HG03135 (cell line): Measurements from ENCODE around the gene LRRK2.

ENCODE experiments used
- ATAC-seq: cut with Tn5 transposase; IDR thresholded peaks from one replicate; pipeline ENCODE4 v1.9.1; 2021; ENCODE audit warnings: mild to moderate bottlenecking, moderate library complexity; ENCODE audit not compliant: unreplicated experiment

Gene LRRK2

DNA sequence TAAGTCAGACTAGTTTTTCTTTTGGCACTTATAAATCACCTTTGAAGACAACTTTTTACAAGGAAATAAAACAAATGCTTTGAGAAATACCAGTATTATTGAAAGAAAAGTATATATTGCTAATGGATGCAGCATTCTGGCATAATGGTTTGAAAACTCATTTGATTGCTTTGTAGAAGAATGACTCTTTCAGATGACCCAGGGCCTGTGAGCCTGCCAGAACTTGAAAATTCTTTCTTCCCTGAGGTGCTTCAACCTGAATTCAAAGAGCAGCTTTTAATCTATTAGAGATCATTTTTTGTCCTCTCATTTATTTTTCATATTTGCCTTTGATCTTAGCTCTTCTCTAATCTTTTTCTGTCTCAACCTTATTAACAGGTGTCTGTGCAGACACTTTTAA is 87.4 kb downstream of the LRRK2 start:
- ATAC-seq: no peak

DNA sequence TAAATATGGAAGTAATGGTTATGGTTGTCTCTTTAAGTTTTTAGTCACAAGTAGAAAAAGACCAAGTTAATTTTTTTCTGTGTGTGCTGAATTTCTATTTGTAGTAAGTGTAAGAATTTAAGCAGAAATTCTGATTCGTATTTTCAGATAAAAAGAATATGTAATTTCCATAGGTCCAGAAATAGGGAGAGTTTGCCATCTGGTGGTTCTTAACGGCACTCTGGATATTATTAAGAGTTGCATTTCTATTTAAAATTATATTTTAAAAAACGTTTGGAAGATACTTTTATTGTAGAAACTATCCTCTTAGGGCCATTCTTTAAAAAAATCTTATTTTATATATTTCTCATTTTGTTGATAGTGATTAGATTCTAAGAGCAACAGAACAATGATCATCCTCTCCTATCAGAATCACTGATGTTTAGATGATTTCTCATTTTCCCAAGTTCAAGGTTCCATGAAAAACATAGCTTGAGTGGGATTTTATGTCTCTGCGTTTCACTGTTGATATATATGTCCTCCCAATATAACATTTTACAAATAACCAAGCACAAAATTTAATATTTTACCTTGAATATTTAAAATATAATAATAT is 88.3 kb downstream of the LRRK2 start:
- ATAC-seq: no peak

DNA sequence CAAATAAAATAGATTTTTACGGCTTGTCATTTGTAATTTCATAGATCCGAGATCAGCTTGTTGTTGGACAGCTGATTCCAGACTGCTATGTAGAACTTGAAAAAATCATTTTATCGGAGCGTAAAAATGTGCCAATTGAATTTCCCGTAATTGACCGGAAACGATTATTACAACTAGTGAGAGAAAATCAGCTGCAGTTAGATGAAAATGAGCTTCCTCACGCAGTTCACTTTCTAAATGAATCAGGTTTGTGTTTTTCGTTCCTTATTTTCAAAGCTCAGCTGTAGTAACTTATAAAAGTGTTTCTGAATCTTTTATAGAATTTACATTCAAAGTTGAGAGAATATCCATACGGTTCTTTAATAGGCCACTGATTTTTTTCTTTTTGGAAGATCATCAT is 89.1 kb downstream of the LRRK2 start:
- peak; percentile 61 for ATAC-seq

DNA sequence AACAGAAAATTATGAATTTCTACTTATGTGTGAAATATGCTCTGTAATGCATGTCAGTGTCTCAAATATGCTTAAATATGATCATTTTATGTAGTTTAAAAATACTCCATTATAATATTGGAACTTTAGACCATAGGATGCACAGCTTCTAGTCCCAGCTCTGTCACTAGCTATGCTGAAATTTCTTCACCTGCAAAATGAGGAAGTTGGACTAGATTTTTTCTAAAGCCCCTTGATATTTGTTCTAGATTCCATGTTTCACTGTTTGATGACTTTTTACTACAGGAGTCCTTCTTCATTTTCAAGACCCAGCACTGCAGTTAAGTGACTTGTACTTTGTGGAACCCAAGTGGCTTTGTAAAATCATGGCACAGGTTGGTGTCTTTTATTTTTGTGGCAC is 90.1 kb downstream of the LRRK2 start:
- no peak for ATAC-seq

DNA sequence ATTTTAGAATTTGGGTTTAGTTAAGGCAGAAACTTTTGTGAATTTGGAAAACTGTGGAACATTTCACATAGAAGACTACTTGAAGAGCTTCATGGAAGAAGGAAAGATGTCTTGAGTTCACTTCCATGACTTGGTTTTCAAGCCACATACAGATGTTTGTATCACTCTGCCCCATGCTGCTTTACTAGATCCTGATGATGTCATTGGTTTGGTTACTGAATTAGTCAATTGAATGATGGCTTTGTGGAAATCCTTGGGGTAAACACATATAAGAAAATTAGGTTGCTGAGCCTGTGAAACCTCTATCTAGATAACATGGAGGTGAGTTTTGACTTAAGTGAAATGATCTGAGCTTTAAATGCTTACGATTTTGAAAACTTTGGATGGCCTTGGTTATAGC is 90.6 kb downstream of the LRRK2 start:
- ATAC-seq: no peak

GRCh38 chr12:40324261-40324660 is 99.5 kb downstream of the LRRK2 start:
- no peak for ATAC-seq

DNA sequence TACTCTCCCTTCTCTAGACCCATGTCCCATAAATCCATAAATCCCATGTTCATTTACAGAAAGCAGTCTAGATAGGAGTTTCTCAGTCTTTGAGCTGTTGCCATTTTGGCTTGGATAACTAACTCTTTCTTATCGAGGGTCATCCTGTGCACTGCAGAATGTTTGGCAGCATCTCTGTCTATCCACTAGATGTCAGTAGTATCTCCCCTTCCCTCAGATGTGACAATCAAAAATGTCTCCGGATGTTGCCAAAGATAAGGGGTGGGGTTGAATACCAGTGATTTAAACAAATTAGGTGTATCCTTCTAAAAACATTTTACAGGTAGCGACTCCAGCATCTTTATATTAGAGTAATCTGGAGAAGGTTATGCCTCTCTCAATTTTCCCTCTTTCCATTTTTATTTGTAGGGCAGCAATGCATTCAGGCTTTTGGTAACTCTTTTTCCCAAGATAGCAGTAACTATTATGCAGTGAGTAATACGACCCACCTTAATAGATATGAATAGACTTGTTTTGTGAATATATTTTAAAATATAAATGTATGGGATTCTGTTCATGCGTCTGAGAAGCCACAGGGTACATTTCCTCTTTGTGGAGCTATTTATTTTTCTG is 100.7 kb downstream of the LRRK2 start:
- ATAC-seq: peak; percentile 67

- ATAC-seq: no peak
Measured at GRCh38 chr12:40327535-40327934, 102.7 kb downstream of the LRRK2 start.

- no peak for ATAC-seq
Measured at GRCh38 chr12:40330180-40330579, 105.4 kb downstream of the LRRK2 start.

- no peak for ATAC-seq
Measured at GRCh38 chr12:40331886-40332285, 107.1 kb downstream of the LRRK2 start.

DNA sequence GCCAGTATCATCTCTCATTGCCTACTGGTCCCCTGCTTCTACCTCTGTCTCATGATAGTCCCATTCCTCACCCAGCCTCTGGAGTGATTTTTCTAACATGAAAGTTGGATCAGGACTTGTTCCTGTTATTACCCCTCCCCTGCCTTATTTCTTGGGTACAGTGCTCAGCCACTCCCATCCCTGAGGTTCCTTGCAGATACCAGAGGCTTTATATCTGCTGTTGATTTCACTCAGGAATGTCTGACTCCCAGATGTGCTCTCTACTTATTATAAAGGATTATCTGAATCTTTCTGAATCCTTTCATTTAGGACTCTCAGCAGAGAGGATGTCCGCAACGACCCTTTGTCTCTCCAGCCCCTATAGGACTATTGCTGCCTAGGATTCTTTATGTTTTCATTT is 111.2 kb downstream of the LRRK2 start:
- ATAC-seq: no peak

- ATAC-seq: peak; percentile 77
Measured at GRCh38 chr12:40336573-40337199, 111.9 kb downstream of the LRRK2 start.

- ATAC-seq: no peak
Measured at GRCh38 chr12:40338071-40338470, 113.3 kb downstream of the LRRK2 start.

DNA sequence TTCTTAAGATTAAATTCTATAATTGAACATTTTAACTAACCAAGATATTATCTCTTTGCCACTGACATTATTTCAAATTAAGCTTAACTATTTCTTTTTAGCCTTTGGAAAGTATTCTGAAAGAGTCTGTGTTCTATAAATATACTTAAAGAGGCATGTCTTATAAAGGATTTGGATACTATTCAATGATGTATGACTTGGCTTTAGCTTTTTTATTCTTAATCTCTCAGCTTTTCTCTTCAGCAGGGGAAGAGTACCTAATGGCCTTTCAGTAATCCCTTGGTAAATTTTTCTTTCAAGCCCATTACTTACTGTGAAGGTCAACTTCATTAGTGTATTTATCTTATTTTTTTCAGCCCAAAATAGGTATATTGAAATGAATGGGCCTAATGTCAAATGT is 113.8 kb downstream of the LRRK2 start:
- ATAC-seq: no peak

DNA sequence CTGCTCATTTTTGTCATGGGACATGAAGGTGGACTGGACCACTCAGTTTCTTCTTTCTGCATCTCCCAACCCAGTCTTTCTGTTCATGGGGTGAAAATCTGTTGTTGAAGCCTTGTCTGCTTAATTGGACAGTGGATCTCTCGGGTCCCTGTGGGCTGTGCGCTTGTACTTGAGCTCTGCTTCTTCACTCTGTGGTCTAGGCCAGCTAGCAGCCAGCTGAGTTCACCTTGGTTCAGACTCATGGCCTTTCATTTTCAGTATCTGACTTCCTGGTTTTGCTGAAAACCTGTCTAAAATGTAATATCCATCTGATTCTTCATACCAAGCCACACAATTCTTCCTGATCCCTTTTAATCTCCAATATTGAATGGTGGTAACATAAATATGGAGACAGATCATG is 117.2 kb downstream of the LRRK2 start:
- ATAC-seq: peak; percentile 93

GRCh38 chr12:40343124-40343523 is 118.3 kb downstream of the LRRK2 start:
- ATAC-seq: no peak

GRCh38 chr12:40344312-40344711 is 119.5 kb downstream of the LRRK2 start:
- no peak for ATAC-seq

- ATAC-seq: no peak
Measured at GRCh38 chr12:40351976-40352375, 127.2 kb downstream of the LRRK2 start.

GRCh38 chr12:40375076-40375475 is 150.3 kb downstream of the LRRK2 start:
- ATAC-seq: no peak

GRCh38 chr12:40376533-40377267 is 151.9 kb downstream of the LRRK2 start:
- no peak for ATAC-seq

- no peak for ATAC-seq
Measured at GRCh38 chr12:40378691-40379090, 153.9 kb downstream of the LRRK2 start.

- ATAC-seq: no peak
Measured at GRCh38 chr12:40382217-40382616, 157.4 kb downstream of the LRRK2 start.
